ENCODE results near the gene SIRT5.
A peak's percentile ranks its signal among the peaks of the same experiment; 100 is the strongest.

The SIRT5 gene

GRCh38 chr6:13593720-13594119, 19.3 kb downstream of the SIRT5 start:
- no peak overlapping the region for H3K4me3 ChIP-seq (replicated peaks; ENCODE audit: low read depth, low read length)
- TF ChIP-seq, protein P1, sequence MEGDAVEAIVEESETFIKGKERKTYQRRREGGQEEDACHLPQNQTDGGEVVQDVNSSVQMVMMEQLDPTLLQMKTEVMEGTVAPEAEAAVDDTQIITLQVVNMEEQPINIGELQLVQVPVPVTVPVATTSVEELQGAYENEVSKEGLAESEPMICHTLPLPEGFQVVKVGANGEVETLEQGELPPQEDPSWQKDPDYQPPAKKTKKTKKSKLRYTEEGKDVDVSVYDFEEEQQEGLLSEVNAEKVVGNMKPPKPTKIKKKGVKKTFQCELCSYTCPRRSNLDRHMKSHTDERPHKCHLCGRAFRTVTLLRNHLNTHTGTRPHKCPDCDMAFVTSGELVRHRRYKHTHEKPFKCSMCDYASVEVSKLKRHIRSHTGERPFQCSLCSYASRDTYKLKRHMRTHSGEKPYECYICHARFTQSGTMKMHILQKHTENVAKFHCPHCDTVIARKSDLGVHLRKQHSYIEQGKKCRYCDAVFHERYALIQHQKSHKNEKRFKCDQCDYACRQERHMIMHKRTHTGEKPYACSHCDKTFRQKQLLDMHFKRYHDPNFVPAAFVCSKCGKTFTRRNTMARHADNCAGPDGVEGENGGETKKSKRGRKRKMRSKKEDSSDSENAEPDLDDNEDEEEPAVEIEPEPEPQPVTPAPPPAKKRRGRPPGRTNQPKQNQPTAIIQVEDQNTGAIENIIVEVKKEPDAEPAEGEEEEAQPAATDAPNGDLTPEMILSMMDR (IDR thresholded peaks at IDR 0.05; ENCODE audit: low read length, missing control alignments) = no peak
- DNase-seq (ENCODE audit: low read depth) = peak; percentile 62

DNA sequence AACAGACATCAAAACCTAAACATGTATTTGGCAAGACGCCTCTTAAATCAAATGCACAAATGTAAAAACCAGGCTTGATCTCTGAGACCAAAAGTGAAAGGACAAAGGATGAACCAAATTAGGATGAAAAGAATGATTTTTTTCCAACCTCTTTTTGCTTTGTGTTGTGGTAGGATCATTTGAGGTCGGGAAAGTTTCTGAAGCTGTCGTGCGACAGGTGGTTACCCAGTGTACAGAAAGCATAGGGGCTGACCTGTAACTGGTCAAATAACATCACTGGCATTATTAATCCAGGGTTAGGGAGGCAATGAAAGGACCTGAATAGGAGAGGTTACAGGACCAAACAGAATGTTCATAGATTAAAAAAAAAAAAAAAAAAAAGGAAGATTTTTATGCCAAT, 22.7 kb downstream of the SIRT5 start:
- TF ChIP-seq, protein P1 (IDR thresholded peaks at IDR 0.05; ENCODE audit: low read length, missing control alignments) = no peak
- DNase-seq (ENCODE audit: low read depth) = no peak
- H3K4me3 ChIP-seq (replicated peaks; ENCODE audit: low read depth, low read length) = no peak overlapping the region

DNA sequence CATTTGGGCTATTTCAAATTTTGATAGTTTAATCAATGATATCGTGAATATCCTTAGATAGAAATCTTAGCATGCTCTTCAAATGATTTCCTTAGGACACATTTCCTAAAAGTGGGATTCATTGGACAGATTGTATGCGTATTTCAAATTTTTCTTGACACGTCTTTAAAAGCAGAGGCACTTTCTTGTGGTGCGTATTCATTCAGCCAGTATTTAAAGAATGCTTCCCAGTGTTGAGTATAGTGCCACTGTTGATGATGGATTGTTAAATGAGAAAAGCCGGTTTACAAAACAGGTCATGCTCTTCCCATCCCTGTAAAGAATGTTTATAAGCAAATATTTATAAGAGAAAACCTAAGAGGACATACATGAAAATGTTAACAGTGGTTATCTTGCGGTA, 25.6 kb downstream of the SIRT5 start:
- DNase-seq (ENCODE audit: low read depth) = no peak
- TF ChIP-seq, protein P1 (IDR thresholded peaks at IDR 0.05; ENCODE audit: low read length, missing control alignments) = no peak
- no peak overlapping the region for H3K4me3 ChIP-seq (replicated peaks; ENCODE audit: low read depth, low read length)

- TF ChIP-seq, protein P1 (IDR thresholded peaks at IDR 0.05; ENCODE audit: low read length, missing control alignments) = no peak
- H3K4me3 ChIP-seq (replicated peaks; ENCODE audit: low read depth, low read length) = no peak overlapping the region
- no peak for DNase-seq (ENCODE audit: low read depth)
Measured at GRCh38 chr6:13604135-13604534, 29.7 kb downstream of the SIRT5 start.

DNA sequence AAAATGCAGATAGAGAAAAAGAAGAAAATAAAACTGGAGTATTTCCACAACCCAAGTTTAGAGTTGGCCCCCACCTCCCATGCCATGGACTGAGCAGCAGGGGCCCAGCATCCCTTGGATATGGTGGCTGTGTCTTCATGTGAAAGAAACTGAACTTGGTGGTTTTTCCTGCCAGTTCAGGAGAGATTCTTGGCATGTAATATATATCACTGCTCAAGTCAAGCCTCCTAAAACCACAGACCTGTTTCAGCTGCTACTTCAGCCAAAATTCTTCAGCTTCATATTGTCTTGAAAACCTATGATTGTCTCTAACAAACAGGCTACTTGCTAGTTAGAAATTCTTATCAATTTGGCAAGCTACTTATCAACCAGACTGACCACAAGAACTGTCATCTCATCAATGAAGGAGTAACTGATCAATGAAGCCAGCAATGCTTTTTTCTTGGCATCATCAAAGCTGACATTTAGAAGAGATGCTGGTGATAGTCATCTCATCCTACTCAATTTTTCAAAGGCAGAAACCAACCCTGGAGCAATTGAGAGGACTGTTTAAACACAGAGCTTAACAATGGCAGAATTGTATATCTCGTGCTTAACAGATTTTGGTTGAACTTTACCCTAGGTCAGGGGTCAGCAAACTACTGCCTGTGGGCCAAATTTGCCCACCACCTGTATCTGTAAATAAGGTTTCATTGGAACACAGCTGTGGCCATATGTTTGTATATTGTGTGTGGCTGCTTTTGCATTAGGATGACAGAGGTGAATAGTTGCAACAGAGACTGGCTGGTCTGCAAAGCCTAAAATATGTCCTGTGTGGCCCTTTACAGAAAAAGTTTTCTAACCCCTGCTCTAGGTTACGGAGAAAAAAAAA, 30.4 kb downstream of the SIRT5 start:
- H3K4me3 ChIP-seq (replicated peaks; ENCODE audit: low read depth, low read length) = no peak overlapping the region
- peak; percentile 10 for DNase-seq (ENCODE audit: low read depth)
- TF ChIP-seq, protein P1 (IDR thresholded peaks at IDR 0.05; ENCODE audit: low read length, missing control alignments) = no peak

DNA sequence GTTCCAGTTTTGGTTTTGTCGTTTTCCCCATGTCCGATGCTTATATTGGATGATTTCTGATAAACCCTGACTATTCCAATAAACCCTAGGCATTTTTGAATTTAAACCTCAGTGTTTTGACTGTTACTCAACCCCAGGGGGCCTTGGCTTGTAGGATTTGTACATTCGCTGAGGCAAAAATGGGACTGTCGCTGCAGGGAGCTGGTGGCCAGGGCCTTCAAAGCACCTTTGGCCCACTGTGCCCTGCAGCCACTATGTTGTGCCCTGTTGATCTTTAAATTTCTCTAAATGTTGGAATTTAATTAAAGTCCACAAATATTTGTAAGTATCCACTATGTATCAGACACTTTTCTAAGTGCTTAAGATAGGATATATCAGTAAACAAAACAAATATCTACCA, 31.2 kb downstream of the SIRT5 start:
- no peak for DNase-seq (ENCODE audit: low read depth)
- H3K4me3 ChIP-seq (replicated peaks; ENCODE audit: low read depth, low read length) = no peak overlapping the region
- TF ChIP-seq, protein P1 (IDR thresholded peaks at IDR 0.05; ENCODE audit: low read length, missing control alignments) = no peak

DNA sequence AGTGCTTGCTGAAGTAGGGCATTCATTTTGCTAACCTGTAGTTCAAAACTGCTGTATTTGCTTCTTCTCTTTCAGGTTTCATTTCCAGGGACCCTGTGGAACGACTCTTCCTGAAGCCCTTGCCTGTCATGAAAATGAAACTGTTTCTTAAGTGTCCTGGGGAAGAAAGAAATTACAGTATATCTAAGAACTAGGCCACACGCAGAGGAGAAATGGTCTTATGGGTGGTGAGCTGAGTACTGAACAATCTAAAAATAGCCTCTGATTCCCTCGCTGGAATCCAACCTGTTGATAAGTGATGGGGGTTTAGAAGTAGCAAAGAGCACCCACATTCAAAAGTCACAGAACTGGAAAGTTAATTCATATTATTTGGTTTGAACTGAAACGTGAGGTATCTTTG, 37.3 kb downstream of the SIRT5 start:
- no peak overlapping the region for H3K4me3 ChIP-seq (replicated peaks; ENCODE audit: low read depth, low read length)
- TF ChIP-seq, protein P1 (IDR thresholded peaks at IDR 0.05; ENCODE audit: low read length, missing control alignments) = no peak
- DNase-seq (ENCODE audit: low read depth) = no peak
